Suppressor macrophage (primary cell): ENCODE results near the gene PML.
"Not testable (repeated sequence)": the region's sequence is repeated elsewhere in the genome, so short reads cannot be mapped to it uniquely, and the experiment has no call there.

Experiments
- DNase-seq, 4 experiments: peaks; one replicate each; pipeline ENCODE4 v3.0.0-alpha.2; 2020 to 2022

The PML gene

DNA sequence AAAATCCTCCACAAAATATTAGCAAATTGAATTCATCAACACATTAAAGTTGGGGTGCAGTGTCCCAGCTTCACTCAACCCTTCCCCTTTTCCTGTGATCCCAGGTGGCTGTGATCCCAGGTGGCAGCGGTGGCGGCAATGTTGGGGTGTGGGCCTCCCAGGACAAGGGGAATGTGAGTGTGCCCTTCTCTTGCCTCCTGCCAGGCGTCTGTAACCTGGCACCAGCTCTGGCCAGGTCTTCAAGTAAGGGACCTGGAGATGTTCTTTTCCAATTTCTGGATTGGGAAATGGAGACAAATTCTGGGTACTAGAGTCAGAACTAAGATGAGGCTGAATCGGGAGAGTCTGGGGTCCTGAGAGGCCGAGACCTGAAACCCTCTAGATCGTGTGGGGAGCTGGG is 67.7 kb downstream of the PML start:
- DNase-seq: no peak

DNA sequence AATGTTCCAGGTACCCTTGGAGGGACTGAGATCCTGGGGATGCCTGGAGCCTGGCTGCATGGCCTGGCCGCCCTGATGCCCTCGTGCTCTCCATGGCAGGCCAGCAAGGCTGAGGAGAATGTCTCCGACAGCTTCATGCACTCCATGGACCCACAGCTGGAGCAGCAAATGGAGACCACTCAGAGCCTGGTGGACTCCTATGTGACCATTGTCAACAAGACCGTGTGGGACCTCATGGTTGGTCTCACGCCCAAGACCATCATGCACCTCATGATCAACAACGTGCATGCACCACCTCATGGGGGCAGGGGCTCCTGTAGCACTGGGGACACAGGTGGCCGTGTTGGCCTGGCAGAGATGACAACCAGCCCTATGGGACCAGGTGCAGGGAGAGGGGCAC is 68.2 kb downstream of the PML start:
- DNase-seq: no peak

DNA sequence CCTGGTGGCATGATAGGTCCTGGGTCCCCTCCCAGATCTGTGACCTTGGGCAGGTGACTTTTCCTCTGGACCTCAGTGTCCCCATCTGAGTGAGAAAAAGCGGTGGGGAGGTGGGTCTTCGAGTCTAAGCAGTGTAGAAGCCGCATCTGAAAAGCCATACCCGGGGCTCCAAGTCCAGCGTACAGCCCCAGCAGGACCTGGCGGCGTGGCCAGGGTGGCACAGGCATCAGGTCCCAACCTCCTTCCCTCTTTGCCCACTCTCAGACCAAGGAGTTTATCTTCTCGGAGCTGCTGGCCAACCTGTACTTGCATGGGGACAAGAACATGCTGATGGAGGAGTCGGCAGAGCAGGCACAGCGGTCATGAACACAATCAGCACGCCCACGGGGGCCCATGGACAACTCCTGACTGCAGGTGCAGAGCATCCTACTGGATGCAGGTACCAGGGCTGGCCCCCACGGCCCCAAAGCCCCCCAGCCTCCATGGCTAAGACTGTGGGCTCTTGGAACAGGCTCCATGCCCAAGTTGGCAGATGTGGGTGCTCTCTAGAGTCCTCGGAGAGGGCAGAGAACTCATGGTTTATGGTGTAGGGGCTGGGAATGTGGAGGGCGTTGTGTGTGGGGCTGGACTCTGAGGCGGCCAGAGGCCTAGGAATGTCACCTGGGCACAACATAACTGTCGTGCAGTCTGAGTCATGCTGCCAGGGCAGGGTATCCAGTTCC is 69.1 kb downstream of the PML start:
- DNase-seq: not testable (repeated sequence)

DNA sequence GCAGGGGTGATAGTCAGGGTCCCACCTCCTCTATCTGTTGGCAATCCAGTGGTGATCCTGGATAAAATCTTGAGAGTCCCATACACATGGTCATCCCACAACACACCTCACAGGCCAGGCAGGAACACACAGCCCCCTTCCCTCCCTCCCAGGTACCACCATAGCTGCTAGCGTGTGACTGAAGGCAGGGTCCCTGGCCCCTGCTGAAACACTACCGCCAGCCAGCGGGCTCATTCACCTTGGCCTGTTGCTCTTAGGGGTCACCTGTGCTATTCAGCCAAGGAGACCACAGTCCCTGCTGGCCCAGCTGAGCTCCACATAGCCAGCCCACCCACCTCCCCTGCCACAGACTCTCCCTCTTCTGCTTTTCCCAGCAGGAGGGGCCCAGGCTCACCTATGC is 69.7 kb downstream of the PML start:
- DNase-seq: not testable (repeated sequence)

DNA sequence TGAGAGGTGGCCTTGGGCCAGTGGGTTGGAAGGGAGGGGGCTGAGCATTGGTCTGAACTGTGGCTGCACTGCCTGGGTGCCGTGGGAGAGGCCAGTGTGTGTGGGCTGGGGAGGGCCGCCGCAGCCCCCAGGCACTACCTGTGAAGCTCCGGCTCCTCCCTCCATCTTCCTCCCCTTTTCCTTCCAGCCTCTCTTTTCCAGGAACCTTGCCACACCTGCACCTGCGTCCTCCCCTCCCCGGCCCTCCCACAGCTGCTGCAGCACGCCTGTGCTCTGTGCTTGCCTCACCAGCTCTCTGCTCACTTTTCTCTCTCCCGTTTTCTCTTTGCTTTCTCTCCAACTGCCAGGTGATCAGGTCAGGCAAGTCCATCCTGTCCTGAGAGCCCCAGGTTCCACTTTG is 70.3 kb downstream of the PML start:
- not testable (repeated sequence) for DNase-seq

DNA sequence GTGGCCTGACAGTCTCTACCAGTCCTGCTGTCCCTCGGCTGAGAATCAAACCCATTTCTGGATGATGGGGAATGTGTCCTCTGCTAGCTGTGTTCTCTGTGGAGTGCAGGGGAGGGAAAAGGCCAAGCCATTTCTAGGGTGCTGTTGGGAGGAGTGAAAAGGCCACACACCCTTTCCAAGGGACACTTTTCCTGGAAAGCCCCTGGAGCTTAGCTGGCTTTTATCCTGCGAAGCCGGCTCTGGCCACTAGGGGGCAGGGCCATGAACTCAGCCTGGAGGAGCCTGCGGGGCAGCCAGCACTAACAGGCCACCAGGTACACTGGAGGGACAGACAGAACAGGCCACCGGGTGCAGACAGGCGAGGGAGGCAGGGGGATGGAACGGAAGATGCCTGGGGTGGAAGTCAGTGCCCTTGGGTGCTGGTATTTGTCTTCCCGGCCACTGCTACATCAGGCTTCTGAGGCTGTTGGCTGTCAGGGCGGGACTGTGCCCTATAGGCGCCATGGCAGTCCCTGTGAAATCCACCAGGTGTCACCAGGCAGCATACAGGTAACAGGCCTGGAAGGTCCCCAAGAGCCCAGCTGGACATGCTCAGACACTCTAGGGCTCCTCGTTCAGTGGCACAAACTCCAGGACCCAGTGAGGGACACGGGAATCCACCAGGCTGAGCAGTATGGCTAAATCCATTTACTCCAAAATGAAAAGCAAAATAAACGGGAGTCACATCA is 71.3 kb downstream of the PML start:
- DNase-seq: not testable (repeated sequence)

DNA sequence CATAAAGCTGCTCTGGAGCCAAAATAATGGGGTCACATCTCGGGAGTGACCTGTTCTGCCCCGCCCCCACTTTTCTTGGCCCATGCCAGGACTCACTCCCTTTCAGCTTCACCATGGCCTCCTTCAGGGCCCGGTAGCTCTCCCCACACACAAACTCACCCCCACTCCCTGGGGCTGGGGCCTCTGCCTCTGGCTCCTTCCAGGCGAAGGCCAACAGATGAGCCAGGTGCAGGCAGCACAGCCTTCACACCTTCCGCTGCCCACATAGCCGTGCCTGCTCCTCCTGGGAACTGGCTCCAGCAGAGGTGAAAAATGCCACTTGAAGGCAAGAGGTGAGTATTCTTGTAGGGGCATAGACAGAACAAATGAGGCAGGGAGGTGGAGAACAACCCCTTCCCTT is 77.1 kb downstream of the PML start:
- DNase-seq: not testable (repeated sequence)

DNA sequence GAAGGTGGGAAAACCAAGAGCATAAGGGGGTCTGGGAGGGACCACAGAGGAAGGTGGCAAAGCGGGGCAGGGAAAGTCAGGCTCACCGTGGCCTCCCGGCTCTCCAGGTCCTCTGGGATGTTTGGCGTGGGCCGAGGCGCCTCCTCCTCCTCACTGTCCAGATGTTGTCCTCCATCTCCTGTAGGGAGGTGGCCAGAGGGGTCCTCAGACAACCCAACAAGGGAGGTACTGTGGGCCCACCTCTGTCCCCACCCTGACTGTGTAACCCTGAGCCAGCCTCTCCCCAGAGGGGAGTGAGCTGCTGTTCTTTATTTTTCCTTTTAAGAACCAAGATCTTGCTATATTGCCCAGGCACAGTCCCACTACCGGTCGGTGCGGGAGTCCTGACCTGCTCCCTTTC is 77.6 kb downstream of the PML start:
- not testable (repeated sequence) for DNase-seq

DNA sequence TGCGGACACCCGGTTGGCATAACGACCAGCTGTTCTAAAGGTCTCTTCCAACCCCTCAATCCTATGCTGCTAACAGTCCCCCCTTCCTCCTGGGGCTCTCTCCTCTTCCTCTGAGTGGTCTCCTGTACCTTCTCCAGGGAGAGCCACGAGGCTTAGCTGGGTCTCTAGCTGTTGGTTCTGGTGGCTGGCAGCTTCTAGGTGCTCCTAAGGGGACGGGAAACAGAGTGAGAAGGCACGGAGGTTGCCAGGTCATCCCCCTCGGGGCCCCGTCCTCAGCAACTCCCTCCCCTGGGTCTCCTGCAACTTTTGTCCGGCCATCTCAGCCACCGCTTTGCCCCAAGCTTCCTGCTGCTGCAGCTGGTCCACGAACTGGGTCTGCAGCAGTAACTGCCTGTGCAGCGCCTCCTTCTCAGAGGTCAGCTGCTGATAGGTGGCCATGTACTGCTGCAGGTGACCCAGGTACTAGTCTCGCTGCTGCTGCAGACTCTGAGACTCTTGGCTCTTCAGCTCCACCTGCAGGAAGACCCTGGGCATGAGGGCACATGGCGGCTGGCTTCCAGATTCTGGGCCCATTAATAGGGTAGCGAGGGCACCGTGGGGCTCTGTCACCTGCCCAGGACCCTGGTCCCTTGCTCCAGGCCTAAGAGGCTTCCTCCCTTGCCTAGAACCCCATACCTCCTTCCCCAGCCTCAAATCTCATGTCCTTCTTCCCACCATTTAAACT is 78.3 kb downstream of the PML start:
- DNase-seq: not testable (repeated sequence)

DNA sequence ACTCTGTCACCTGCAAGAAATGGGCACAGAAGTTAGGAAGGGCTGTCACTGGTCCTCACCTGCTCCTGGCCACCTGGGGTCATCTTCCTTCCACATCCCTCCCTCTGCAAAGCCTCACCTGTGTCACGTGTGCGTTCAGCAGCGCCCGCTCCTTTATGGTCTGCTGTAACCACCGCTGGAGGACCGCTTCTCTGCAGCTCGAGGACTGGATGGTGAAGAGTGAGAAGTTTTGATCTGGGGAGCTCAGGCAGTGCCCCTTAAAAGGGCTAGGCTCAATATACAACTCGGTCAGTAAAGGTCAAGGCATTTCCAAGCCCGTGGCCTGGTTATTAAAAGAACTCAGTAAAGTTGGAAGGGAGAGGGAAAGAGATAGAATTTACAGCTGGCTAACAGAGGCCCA is 81.3 kb downstream of the PML start:
- not testable (repeated sequence) for DNase-seq

DNA sequence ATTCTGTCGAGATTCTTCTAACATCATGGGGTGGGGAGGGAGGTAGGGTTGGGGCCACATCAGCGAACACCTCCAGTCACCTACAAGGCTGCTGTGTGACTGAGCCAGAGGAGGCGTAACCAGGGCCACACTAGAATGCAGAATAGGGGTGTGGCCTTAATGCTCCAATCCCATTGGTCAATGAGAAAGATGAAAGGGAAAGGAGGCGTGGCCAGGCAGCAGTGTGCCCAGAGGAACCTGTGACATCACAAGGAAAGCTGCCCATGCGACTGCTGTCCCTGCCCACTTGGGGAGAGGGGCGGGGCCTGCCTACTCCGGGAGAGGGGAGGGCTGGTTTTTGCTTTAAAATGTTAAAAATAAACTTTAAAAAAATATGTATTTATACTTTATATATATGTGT is 87.9 kb downstream of the PML start, which contains the start of gene GOLGA6A:
TSS of gene GOLGA6A (minus strand) at position 101 of the 400 bp plus-strand sequence. CDS start at position 60, 41 bp downstream.
- DNase-seq: not testable (repeated sequence)

DNA sequence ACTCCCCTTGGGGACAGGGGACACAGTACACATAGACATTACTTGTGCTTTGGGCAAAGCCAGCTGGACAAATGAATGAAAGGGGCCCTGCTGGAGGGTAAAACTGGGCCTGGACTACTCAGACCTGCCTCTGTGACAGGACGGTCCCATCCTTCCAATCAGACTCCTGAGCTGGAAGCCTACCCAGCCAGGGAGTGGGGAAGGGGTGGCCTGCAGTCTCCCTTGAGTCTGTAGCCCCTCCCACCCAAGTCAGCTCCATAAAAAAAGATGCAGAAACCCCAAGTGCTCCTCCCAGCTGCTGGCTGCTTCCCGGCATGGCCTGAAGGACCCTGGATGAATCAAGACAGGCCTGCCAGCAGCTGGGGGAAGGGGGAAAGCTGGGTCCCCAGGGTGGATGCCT is 100.1 kb downstream of the PML start:
- not testable (repeated sequence) for DNase-seq

DNA sequence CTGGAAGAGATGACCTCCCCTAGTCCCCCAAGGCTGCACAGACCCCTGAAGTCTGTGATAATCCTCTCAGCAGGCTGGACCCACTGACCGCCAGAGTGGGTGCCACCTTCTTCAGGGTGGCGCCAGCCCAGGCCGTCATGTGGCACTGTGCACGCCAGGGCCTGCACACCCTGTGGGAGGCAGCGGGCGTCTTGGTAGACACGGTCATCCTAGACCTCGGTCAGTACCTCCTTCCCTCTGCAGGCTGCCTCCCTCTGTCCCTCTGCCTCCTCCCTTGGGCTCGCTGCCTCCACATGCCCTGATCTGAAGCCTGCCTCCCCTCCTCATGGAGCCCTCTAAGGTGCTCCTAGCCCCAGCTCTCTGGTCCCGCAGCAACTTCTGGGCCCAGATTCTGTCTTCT is 101.1 kb downstream of the PML start:
- not testable (repeated sequence) for DNase-seq

DNA sequence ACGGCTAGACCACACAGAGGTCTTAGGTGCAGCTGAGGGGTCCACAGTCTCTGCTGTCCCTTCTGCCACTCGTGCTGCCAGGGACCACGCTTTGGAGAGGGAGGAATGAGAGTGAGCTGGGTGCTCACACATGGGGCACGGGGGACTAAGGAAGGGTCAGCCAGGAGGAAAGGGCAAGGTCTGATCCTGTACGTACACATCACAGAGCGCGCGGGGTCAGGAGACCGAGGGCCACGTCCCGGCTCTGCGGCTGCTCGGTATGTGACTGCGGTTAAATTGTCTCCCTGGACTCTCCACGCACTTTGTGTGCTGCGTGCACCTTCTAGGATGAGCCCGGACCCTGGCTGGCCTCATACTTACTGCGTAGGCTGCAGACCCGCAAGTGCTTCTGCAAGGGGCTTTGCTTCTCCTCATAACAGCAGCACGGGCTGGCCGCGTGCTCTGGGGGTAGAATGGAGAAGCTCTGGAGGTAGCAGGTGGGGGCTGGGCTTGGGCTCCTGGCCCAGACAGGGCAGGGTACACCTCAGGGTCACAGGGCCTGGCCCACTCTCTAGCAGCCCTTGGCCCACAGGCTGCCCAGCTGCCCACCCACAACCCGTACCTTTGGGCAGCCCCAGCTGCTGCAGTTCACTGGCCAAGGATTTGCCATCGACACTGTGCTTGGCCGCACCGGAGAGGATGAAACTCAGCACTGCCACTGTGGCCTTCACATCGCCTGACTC is 102.4 kb downstream of the PML start:
- not testable (repeated sequence) for DNase-seq
